Right kidney (tissue), 1 donor: ENCODE data around the gene SLC32A1.

ENCODE experiments used
- DNase-seq: peaks from one replicate; pipeline ENCODE4 v3.0.0-alpha.2; 2016

Gene SLC32A1

GRCh38 chr20:38725148-38725901 lies 1.0 kb downstream of the SLC32A1 start:
- peak; percentile 63 for DNase-seq

- DNase-seq, result peak; percentile 66
Measured at GRCh38 chr20:38725931-38726803, 1.9 kb downstream of the SLC32A1 start.

DNA sequence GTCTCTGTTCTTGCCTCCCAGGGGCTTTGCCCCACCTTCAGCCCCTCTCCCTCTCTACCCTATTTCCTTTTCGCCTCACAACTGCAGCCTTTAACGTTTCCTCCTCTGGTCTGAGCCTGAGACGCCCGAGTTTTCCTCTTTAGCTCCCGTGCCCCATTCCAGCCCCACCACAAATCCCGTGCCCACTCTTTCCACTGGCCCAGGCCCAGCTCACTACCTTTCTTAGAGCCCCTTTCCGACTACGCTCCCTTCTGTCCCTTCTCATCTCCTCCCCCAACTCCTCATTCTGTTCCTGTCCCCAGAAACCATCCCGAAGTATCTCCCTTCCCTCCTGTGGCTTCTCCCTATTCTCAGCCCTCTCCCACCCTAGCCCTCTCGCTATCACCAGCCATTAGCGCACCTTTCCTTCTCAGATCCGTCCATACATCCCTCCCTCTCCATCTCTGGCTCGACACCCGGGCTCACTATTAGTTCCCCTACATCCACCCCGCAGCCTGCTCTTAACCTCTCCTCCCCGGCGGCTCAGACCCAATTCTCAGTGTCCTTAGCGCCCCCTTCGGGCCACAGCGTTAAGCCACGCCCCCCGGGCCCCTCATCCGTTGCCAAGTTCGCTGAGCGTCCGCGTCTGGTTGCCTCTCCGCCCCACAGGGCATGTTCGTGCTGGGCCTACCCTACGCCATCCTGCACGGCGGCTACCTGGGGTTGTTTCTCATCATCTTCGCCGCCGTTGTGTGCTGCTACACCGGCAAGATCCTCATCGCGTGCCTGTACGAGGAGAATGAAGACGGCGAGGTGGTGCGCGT lies 2.7 kb downstream of the SLC32A1 start:
- DNase-seq, result peak; percentile 81

- peak; percentile 45 for DNase-seq
Measured at GRCh38 chr20:38727607-38728190, 3.4 kb downstream of the SLC32A1 start.

- DNase-seq, result peak; percentile 58
Measured at GRCh38 chr20:38728191-38728781, 4.0 kb downstream of the SLC32A1 start.

DNA sequence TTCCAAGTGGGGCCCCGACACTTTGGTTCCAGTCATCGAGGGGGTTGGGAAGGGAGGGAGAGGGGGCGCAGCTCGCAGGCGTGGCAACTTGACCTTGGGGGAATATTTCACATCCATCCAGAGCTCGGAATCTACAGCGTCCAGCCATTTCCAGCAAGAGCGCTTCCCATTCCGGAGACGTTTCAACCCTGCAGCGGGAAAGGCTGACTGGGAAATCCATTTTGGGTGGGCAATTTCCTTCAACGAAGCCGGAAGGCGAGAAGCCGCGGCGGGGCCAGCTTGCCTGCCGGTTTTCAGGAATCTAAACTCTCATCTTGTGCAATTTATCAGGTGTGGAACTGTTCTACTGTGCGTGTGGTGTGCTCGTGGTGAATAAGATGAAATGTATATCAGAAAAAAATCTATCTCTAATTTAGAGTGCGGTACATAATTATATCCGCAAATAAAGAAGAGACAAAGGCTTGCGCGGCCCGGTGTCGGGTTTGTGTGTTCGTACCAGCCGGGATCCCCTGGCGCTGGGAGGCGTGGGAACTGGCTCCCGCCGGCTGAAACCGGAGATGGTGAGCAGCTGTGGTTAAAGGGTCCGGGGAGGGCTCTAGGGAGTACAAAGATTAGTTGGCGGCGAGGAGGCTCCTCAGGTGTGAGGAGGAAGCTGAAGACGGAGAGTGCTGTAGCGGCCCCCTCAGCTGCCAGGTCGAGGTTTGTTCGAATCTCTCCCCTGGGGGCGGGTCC lies 4.8 kb downstream of the SLC32A1 start:
- peak; percentile 65 for DNase-seq

DNA sequence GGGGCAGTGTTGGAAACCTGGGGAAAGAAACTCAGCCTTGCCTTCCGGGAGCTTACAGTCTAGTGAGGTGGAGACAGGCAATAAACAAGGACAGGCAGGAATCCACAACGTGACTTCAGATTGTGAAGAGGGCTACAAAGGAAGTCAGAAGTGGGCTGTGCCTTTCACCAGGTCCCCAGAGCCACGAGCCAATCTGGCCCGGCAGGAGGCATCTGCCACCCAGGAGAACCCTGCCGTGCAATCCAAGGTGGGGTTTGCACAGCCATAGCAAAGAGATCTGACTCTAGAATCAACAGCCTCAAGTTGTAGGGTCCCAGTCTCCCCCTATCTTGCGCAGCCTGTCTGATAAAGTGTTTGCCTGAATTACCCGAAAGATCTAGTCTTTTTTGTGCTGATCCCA lies 5.5 kb downstream of the SLC32A1 start:
- no peak for DNase-seq

DNA sequence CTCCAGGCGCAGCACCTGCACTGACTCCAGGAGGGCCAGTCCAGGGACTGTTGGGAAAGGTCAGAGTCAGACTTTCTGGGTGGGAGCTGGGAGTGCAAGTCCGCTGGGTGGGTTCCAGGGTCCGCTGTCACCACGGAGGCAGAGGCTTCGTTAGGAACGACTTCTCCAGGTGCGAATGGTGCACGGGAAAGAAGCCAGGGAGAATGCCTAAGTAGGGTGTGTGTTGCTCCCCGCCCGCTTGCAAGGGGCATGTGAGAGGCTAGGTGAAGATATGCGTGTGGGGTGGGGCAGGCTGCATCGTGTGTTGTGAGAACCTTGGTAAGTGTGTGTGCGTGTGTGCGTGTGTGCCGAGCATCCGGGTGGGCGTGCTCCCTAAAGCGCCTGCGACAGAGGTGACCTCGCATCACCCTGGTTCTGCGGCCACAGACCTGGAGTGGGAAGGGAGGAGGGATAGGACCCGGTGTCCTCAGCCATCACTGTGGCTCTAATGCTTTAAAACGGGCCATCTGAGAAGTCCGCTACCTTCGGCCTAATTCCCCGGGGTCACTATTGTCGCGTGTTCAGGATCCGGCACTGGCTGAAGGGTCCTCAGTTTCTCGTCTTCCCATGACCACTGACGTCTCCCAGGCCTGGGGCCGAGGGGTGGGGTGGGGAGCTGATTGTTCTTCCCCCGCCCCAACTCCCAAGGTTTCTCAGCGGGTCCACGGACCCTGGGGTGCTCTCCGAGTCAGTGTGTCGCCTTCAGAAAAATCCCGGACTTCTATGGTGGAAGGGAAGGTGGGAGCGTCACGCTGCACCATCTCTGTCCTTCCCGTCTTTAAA lies 6.1 kb downstream of the SLC32A1 start:
- DNase-seq, result peak; percentile 54

DNA sequence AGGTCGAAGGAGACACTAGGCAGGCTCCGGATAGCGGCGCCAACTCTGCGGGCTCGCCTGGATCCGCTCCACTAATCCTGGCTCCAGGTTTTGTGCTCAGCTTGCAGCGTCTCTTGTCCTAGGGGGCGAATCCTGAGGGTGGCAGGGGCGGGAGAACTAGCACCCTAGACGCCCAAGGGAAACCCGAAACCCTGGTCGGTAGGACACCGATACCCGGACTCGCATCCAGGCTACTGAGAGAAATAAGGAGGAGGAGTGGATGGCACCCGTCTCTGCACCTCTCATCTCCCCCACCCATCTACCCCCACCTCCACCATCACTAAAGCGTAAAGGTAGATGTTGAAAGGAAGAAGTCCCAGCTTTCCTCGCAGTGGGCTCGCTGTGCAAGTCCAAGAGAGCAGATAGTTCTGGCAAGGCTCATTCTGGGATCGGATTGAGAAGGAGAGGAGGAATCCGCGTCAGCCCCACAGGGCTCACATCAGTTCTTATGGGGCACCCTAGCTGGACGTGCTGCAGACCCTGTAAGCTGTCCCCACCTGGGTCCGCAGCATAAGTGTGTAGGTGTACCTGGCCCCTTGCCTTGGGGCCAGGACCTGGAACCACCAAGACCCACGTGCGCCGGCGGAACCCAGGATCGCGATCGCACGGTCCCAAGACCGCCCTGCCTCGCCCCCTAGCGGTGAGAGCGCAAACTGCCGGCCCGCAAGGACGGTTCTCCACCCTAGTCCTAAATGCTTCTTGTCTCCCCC lies 6.9 kb downstream of the SLC32A1 start:
- DNase-seq, result peak; percentile 82

- DNase-seq, result no peak
Measured at GRCh38 chr20:38731738-38732113, 7.4 kb downstream of the SLC32A1 start.

DNA sequence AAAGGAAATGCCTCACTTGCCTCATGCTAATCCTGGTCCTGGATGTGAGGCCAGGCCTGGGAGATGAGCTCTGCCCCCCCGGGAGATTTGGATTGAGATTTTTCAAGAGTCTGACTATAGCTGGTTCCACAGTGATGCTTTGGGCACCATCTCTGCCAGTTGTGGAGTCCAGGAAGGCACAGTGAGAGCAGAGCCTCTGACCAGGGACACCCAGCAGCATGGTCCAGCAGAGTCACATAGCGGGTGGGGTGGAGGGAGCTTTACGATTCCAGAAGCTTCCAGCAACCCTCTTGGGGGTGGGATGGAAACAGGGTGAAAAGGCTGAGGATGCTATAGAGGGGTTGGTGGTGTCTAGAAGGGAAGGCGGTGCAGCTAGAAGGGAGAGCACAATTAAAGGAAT lies 8.7 kb downstream of the SLC32A1 start:
- no peak for DNase-seq

GRCh38 chr20:38735172-38735571 lies 10.9 kb downstream of the SLC32A1 start:
- no peak for DNase-seq

DNA sequence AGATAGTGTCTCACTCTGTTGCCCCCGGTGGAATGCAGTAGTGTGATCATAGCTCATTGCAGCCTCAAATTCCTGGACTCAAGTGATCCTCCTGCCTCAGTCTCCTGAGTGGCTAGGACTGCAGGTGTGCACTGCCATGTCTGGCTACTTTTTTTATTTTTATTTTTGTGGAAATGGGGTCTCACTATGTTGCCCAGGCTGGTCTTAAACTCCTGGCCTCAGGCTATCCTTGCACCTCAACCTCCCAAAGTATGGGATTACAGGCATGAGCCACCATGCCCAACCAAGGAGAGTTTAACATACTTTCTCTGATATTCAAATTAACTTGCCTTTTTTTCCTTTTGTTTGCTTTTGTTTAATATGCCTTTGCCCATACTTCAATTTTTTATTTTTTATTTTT lies 13.6 kb downstream of the SLC32A1 start:
- DNase-seq, result no peak

DNA sequence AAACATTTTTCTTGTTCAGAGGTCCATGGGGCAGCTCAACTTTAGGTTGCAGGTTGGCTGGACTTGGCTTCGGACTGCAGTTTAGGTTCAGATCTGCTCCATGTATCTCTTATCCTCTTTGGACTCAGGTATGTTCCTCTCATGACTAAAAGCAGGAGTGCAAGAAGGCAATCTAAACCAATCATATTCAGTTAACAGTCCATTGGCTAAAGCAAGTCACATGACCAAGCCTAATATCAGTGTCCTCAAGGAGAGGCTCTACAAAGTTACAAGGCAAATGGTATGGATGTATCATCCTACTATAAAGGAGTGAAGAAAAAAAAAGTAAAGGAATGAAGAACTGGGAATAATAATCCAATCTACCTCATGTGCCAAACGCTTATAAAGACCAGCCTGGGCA lies 21.5 kb downstream of the SLC32A1 start:
- no peak for DNase-seq

GRCh38 chr20:38747495-38748096 lies 23.3 kb downstream of the SLC32A1 start:
- DNase-seq, result no peak

GRCh38 chr20:38748097-38748860 lies 24.0 kb downstream of the SLC32A1 start, which contains the start of gene ACTR5:
Gene ACTR5 (plus strand): TSS chr20:38748460. CDS start chr20:38748479, 19 bp downstream.
- DNase-seq, result peak; percentile 98

DNA sequence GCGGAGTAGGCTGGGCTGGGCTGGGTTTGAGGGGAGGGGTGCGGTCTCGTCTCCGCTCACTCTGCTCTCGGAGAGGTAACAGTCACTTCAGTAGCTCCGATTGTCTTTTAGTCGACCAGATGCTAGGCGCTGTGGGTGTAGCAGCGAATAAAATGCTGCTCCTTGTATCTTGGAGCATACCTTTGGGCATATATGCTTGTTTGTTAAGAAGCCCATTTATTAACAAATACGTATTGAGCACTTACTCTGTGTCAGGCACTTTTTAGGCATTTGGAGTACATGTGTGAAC lies 24.5 kb downstream of the SLC32A1 start:
- DNase-seq, result no peak

GRCh38 chr20:38751360-38751976 lies 27.2 kb downstream of the SLC32A1 start:
- DNase-seq, result no peak
